Endothelial cell of umbilical vein (primary cell): ENCODE data around the gene DDX42. TPM values are rescaled to one million over a fixed set of nuclear protein-coding genes. Genes with fewer than 3 reads are reported as not detected.
A peak's percentile ranks its signal among the peaks of the same experiment; 100 is the strongest.

Experiments
- BruUV-seq: library from RNA; stranded (reverse); fragments of 400-500 nt; replicated peaks from 2 replicates; lab custom pipeline; 2021; lab: Mats Ljungman, UMichigan
- CTCF ChIA-PET: fragments of 300-600, 350-600 bp; sonication (Branson Sonifier 250); formaldehyde crosslinking; loops from one replicate; lab custom pipeline; 2021; ENCODE audit warnings: antibody characterized with exemption, inconsistent platforms; lab: Charles Lee
- POLR2A ChIA-PET: fragments of 300-600, 350-600 bp; sonication (Branson Sonifier 250); formaldehyde crosslinking; loops from one replicate; lab custom pipeline; 2021; ENCODE audit warnings: antibody characterized with exemption, inconsistent platforms; lab: Charles Lee
- DNase-seq: peaks from one replicate; pipeline ENCODE4 v3.0.0-alpha.2; 2011; ENCODE audit warnings: low read depth, low spot score
- FAIRE-seq: peaks from 2 replicates; lab custom pipeline; 2011; peaks lifted over from hg19 to GRCh38; lab: Jason Lieb, UNC
- H2AFZ ChIP-seq: 2 replicates; pipeline ENCODE4 v1.6.0; 2012; ENCODE audit warnings: low read depth, low read length, control low read depth, inconsistent platforms
- H3K27ac ChIP-seq: 2 replicates; pipeline ENCODE4 v1.5.1; 2011; ENCODE audit warnings: low read depth, mild to moderate bottlenecking, control low read depth, low read length, moderate library complexity; ENCODE audit not compliant: insufficient read depth
- H3K27me3 ChIP-seq, 2 experiments: 2 replicates each; pipeline versions ENCODE4 v1.6.0 to v1.6.1; 2011; ENCODE audit warnings: low read length in 2 of 2, mixed read lengths in 1 of 2; ENCODE audit not compliant: control insufficient read depth in 2 of 2, insufficient read depth in 2 of 2
- H3K36me3 ChIP-seq, 2 experiments: 2 replicates in 1 of 2; 3 replicates in 1 of 2; pipeline ENCODE4 v1.5.1; 2011; ENCODE audit warnings: low read length in 2 of 2, mild to moderate bottlenecking in 1 of 2, moderate library complexity in 1 of 2; ENCODE audit not compliant: control insufficient read depth in 2 of 2, insufficient read depth in 2 of 2; ENCODE audit errors: extremely low read depth in 1 of 2
- H3K4me1 ChIP-seq: 3 replicates; pipeline ENCODE4 v1.5.1; 2011; ENCODE audit warnings: mild to moderate bottlenecking, low read length; ENCODE audit not compliant: control insufficient read depth, insufficient read depth; ENCODE audit errors: extremely low read depth
- H3K4me2 ChIP-seq: 2 replicates; pipeline ENCODE4 v1.6.1; 2011; ENCODE audit warnings: low read length, control low read depth, mixed read lengths; ENCODE audit not compliant: insufficient read depth
- H3K4me3 ChIP-seq, 3 experiments: fragments of 200-600 bp in 1 of 3; sonication (generic), shearing (Covaris generic) in 1 of 3; replicated peaks in 1 of 3; 2 replicates each; pipeline ENCODE4 v1.5.1; 2011 to 2016; ENCODE audit warnings: control low read depth in 3 of 3, low read length in 3 of 3, mild to moderate bottlenecking in 2 of 3, inconsistent platforms in 1 of 3, low read depth in 1 of 3, moderate library complexity in 1 of 3; ENCODE audit not compliant: insufficient read depth in 1 of 3
- H3K79me2 ChIP-seq: 2 replicates; pipeline ENCODE4 v1.6.0; 2012; ENCODE audit warnings: low read length, inconsistent platforms; ENCODE audit not compliant: control insufficient read depth, insufficient read depth
- H3K9ac ChIP-seq: replicated peaks from 2 replicates; pipeline ENCODE3; 2011; ENCODE audit warnings: low read length, control low read depth; ENCODE audit not compliant: insufficient read depth; ENCODE audit errors: extremely low read depth
- H3K9me1 ChIP-seq: replicated peaks from 3 replicates; pipeline ENCODE4 v1.6.0; 2011; ENCODE audit warnings: mild to moderate bottlenecking, low read length; ENCODE audit not compliant: control insufficient read depth, insufficient read depth; ENCODE audit errors: extremely low read depth
- H3K9me3 ChIP-seq: replicated peaks from 2 replicates; pipeline ENCODE4 v1.5.1; 2012; ENCODE audit warnings: low read length, inconsistent platforms; ENCODE audit not compliant: control insufficient read depth, insufficient read depth
- H4K20me1 ChIP-seq: replicated peaks from 2 replicates; pipeline ENCODE3; 2011; ENCODE audit warnings: mild to moderate bottlenecking, low read length; ENCODE audit not compliant: control insufficient read depth, insufficient read depth; ENCODE audit errors: extremely low read depth
- EZH2 ChIP-seq: IDR thresholded peaks from 2 replicates; pipeline ENCODE4 v1.6.1; 2012; ENCODE audit warnings: borderline replicate concordance, low read depth, mild to moderate bottlenecking, moderate library complexity, low read length, inconsistent platforms; ENCODE audit not compliant: severe bottlenecking
- FOS ChIP-seq: IDR thresholded peaks from 2 replicates; pipeline ENCODE4 v1.6.1; 2011; ENCODE audit warnings: mild to moderate bottlenecking, low read length, moderate library complexity, borderline replicate concordance; ENCODE audit not compliant: insufficient read depth
- GATA2 ChIP-seq: IDR thresholded peaks from 2 replicates; pipeline ENCODE4 v1.7.0; 2011; ENCODE audit warnings: low read depth, mild to moderate bottlenecking, moderate library complexity, mixed read lengths, low read length; ENCODE audit not compliant: insufficient read length, insufficient read depth
- JUN ChIP-seq: IDR thresholded peaks from 2 replicates; pipeline ENCODE4 v1.6.1; 2011; ENCODE audit warnings: borderline replicate concordance, low read depth; ENCODE audit not compliant: insufficient read length, insufficient read depth
- MYC ChIP-seq: IDR thresholded peaks from one replicate; pipeline ENCODE4 v1.6.1; 2011; ENCODE audit warnings: mild to moderate bottlenecking, low read depth, low read length
- POLR2A ChIP-seq: IDR thresholded peaks from 2 replicates; pipeline ENCODE4 v1.6.1; 2012; ENCODE audit warnings: low read depth, mild to moderate bottlenecking, control low read depth, low read length
- POLR2AphosphoS5 ChIP-seq: IDR thresholded peaks from 2 replicates; pipeline ENCODE4 v1.6.1; 2012; ENCODE audit warnings: low read depth, mild to moderate bottlenecking, control low read depth, low read length, moderate library complexity; ENCODE audit not compliant: insufficient read depth
- dilution Hi-C: fragments of 300-500 bp; cut with MboI; formaldehyde crosslinking; loops from one replicate; pipeline ENCODE4 v1.15.0; 2019; ENCODE audit warnings: low sequenced_read_pairs; ENCODE audit not compliant: extremely low pct_ligation_motif_present
- intact Hi-C: fragments of 100-400 bp; cut with micrococcal nuclease; formaldehyde crosslinking; loops from one replicate; pipeline ENCODE4 v1.10.0; 2022
- polyA plus RNA-seq, 4 experiments: library from polyadenylated mRNA; depleted of rRNA in 3 of 4; stranded (reverse) in 3 of 4; unstranded in 1 of 4; fragments of >200 nt; gene quantifications; 2 replicates each; pipeline versions ENCODE4 v1.2.1 to v1.2.3, GENCODE V29; 2011 to 2012; ENCODE audit warnings: missing spikeins in 1 of 4
- total RNA-seq: library from RNA; stranded (reverse); gene quantifications from 2 replicates; pipeline ENCODE4 v1.2.3, GENCODE V29; 2021
- TF ChIP-seq, protein P1 (sequence below), 2 donors: IDR thresholded peaks; 1 replicate in 1 of 2; 2 replicates in 1 of 2; pipeline ENCODE4 v1.5.1; 2011; ENCODE audit warnings: low read length in 2 of 2, mild to moderate bottlenecking in 2 of 2, moderate library complexity in 2 of 2, control low read depth in 1 of 2, inconsistent platforms in 1 of 2, low read depth in 1 of 2; ENCODE audit not compliant: insufficient read depth in 1 of 2; ENCODE audit errors: extremely low read depth in 1 of 2
- TF ChIP-seq, protein P2 (sequence below): IDR thresholded peaks from 2 replicates; pipeline ENCODE4 v1.6.1; 2011; ENCODE audit not compliant: insufficient read depth, insufficient read length

The DDX42 gene
- total and polyA plus RNA-seq, 2 donors (not counting 3 experiments of a cell fraction or from before 2014, with no cell fraction given), result 48.1 to 124 TPM

DNA sequence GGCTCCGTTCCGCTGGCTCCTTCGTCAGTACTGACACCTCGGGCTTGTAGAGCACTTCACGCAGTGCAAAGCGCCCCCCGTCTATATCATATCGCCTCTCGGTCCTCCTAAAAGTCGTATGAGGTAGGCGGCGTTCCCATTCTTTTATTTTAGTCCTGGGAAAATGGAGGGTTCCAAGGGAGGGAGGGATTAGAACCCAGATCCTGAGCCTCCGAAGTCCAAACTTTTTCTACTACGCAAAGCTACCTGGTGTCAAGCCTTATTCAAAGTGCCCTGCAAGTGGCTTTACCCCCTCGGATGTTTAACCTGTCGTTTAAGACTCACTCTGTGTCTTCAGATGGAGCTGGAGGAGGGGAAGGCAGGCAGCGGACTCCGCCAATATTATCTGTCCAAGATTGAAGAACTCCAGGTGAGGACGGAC lies 53.8 kb downstream of the DDX42 start:
- intact Hi-C loops (loop anchor here (1.0 to 10.0 kb wide), 4 partner anchors 13 to 1253 kb away; partner anchors contain the start of genes CYB561 and DDX42), dilution Hi-C loops (no loop called here)
- BruUV-seq, result no TSS peak
- Histone ChIP-seq H4K20me1 (no peaks in the 10 kb centered on the region), H3K4me2 (peak overlapping the region; percentile 78), H3K9me3 (no peaks in the 10 kb centered on the region), H2AFZ (peak overlapping the region; percentile 1), H3K79me2 (peaks cover 42% of the 10 kb centered on the region), H3K27ac (peak overlapping the region; percentile 92), H3K9ac (peak overlapping the region; percentile 86), H3K27me3 (no peaks in the 10 kb centered on the region), H3K36me3 (peaks cover 41 to 58% of the 10 kb centered on the region in 2 experiments), H3K9me1 (no peaks in the 10 kb centered on the region), H3K4me3 (peak overlapping the region; percentile 47 to 81 (median 72)), H3K4me1 (peaks cover 23% of the 10 kb centered on the region)
- TF ChIP-seq, protein P1, sequence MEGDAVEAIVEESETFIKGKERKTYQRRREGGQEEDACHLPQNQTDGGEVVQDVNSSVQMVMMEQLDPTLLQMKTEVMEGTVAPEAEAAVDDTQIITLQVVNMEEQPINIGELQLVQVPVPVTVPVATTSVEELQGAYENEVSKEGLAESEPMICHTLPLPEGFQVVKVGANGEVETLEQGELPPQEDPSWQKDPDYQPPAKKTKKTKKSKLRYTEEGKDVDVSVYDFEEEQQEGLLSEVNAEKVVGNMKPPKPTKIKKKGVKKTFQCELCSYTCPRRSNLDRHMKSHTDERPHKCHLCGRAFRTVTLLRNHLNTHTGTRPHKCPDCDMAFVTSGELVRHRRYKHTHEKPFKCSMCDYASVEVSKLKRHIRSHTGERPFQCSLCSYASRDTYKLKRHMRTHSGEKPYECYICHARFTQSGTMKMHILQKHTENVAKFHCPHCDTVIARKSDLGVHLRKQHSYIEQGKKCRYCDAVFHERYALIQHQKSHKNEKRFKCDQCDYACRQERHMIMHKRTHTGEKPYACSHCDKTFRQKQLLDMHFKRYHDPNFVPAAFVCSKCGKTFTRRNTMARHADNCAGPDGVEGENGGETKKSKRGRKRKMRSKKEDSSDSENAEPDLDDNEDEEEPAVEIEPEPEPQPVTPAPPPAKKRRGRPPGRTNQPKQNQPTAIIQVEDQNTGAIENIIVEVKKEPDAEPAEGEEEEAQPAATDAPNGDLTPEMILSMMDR (IDR thresholded peaks at IDR 0.05; ENCODE audit: extremely low read depth in 1 of 2, insufficient read depth in 1 of 2, low read depth in 1 of 2, low read length in 2 of 2), result no peak
- TF ChIP-seq JUN, result no peak
- no peak for TF ChIP-seq POLR2A
- TF ChIP-seq EZH2, result no peak
- DNase-seq, result no peak
- ChIA-PET CTCF (interaction anchor here (1.5 kb wide), 1 partner anchor 29 kb away, joined by 5 read pairs; no protein-coding TSS in a partner anchor), POLR2A (no interaction called here)
- peak; percentile 67 for FAIRE-seq

DNA sequence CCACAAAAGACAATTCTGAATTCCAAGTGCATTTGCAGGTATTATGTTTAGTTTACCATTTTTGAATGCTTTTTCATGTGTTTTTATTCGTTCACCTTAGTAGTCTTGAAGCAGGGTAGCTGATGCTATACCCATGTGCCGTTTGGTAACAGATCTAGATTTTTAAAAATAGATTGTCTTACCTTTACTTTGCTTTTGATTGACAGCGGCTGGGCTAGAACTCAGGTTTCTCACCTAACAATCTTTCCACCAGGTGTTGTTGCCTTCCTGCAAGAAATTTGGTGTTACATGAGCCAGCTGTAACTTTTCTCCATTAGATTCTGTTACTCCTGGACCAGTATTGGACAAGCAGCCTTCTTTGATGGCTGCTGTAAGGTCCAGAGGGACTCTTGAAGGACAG lies 55.0 kb downstream of the DDX42 start:
- Histone ChIP-seq H3K9me1 (no peaks in the 10 kb centered on the region), H4K20me1 (no peaks in the 10 kb centered on the region), H3K9me3 (no peaks in the 10 kb centered on the region), H3K9ac (no peak overlapping the region), H3K27me3 (no peaks in the 10 kb centered on the region), H3K4me3 (peak overlapping the region in 1 of 3 experiments; percentile 81), H3K36me3 (peaks cover 37 to 61% of the 10 kb centered on the region in 2 experiments), H3K27ac (no peak overlapping the region), H3K79me2 (peaks cover 42% of the 10 kb centered on the region), H3K4me1 (peaks cover 23% of the 10 kb centered on the region), H2AFZ (no peak overlapping the region), H3K4me2 (peak overlapping the region; percentile 78)
- BruUV-seq, result no TSS peak
- intact Hi-C loops, result loop anchor here (10.0 kb wide), 1 partner anchor 1254 kb away; no protein-coding TSS in a partner anchor
- no peak for DNase-seq
- dilution Hi-C loops, result no loop called here
- CTCF ChIA-PET, result interaction anchor here (0.6 to 1.5 kb wide), 3 partner anchors 13 to 32 kb away, joined by 3 to 5 read pairs (median 3); no protein-coding TSS in a partner anchor
- no peak for TF ChIP-seq GATA2
- TF ChIP-seq, protein P2, sequence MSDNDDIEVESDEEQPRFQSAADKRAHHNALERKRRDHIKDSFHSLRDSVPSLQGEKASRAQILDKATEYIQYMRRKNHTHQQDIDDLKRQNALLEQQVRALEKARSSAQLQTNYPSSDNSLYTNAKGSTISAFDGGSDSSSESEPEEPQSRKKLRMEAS, result no peak
- TF ChIP-seq MYC, result no peak
- TF ChIP-seq, protein P1 (IDR thresholded peaks at IDR 0.05; ENCODE audit: extremely low read depth in 1 of 2, insufficient read depth in 1 of 2, low read depth in 1 of 2, low read length in 2 of 2), result no peak
- no peak for TF ChIP-seq POLR2A
- TF ChIP-seq EZH2, result no peak
- TF ChIP-seq JUN, result no peak
- TF ChIP-seq FOS, result no peak
- no peak for TF ChIP-seq POLR2AphosphoS5
- POLR2A ChIA-PET, result no interaction called here
- FAIRE-seq, result no peak
